ENCODE measurements around the gene DVL2.
"Not testable (repeated sequence)": the region's sequence is repeated elsewhere in the genome, so short reads cannot be mapped to it uniquely, and the experiment has no call there.

DVL2 gene

DNA sequence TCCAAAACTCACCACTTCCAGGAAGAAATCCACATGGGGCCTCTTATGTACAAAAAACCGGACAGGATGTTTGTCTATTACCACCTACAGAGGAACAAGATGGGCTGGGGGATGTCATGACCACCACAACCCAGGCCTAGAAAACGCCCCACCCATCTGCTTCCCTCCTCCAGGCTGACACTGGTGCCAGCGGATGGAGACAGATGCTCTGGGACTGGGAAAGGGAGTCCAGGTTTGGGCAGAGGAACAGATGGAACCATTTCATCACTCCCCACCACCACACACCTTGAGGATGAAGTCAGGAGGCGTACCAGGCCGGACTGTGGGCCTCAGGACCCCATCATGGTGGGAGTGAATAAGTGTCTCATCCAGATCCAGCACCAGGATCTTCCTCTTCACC is 12.5 kb upstream of the DVL2 start:
- peaks cover 27 to 46% of the 10 kb centered on the region in 2 experiments for H3K36me3 ChIP-seq (ENCODE audit: control insufficient read depth in 2 of 2, insufficient read depth in 1 of 2, low read length in 2 of 2)
- ChIA-PET CTCF (interaction anchor here (0.6 kb wide), 1 partner anchor 314 kb away, joined by 3 read pairs; no protein-coding TSS in a partner anchor), POLR2A (no interaction called here)
- H3K27ac ChIP-seq (ENCODE audit: extremely low read depth, low read depth, low read length) = no peak overlapping the region
- no peaks in the 10 kb centered on the region for H3K9me3 ChIP-seq (ENCODE audit: control insufficient read depth, insufficient read depth, low read depth, low read length)
- no peak overlapping the region for H3K4me3 ChIP-seq (ENCODE audit: low read depth, low read length)
- TF ChIP-seq ZNF560 (tag by site-specific recombination; IDR thresholded peaks at IDR 0.05; ENCODE audit: borderline replicate concordance) (no peak), ZNF2 (tag by site-specific recombination; IDR thresholded peaks at IDR 0.05) (no peak), ZNF423 (tag by site-specific recombination; IDR thresholded peaks at IDR 0.05) (no peak)
- H3K4me1 ChIP-seq (ENCODE audit: control insufficient read depth, insufficient read depth, low read length) = peaks cover 14% of the 10 kb centered on the region

DNA sequence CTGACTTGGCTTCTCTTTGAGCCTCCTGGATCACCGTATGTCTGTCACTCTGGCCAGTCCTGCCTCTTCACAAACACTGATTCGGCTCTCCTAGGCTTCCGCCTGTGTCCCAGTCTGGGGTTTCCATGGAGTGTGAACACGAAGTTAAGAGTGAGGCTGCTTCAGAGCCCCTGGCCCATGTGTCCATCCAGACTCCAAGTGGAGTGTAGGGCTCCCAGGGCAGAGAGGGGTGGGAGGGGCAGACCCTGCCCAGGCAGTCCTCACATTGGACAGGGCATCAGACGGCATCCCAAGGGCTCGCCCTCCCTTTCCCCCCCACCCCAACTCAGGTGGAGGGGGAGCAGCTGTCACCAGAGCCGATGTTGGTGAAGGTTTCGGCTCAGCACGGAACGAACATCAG is 9.5 kb upstream of the DVL2 start:
- H3K9me3 ChIP-seq (ENCODE audit: control insufficient read depth, insufficient read depth, low read depth, low read length); H3K4me3 ChIP-seq (ENCODE audit: low read depth, low read length); H3K4me1 ChIP-seq (ENCODE audit: control insufficient read depth, insufficient read depth, low read length); POLR2A ChIA-PET; H3K27ac ChIP-seq (ENCODE audit: extremely low read depth, low read depth, low read length): not testable (repeated sequence)
- CTCF ChIA-PET = interaction anchor here (3.1 to 5.2 kb wide), 2 partner anchors 24 to 52 kb away, joined by 14 to 33 read pairs; partner anchors contain the start of genes ACADVL and DLG4
- H3K36me3 ChIP-seq (ENCODE audit: control insufficient read depth in 2 of 2, insufficient read depth in 1 of 2, low read length in 2 of 2) = peaks cover 27 to 55% of the 10 kb centered on the region in 2 experiments

DNA sequence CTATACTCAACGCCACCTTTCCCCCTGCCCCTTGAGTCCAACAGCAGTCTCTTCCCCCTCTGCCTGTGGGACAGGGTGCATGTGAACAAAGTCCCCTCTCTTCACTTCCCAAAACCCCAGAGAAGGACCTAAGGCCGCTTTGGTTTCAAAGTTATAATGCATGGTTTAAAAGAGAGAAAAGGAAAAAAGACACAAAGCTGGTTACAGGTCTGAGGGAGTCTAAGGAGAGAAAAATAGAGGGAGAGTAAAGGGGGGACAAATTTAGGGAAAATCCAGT is 9.1 kb upstream of the DVL2 start:
- TF ChIP-seq ZSCAN16 (tag by site-specific recombination; IDR thresholded peaks at IDR 0.05) (no peak), ZNF664 (tag by site-specific recombination; IDR thresholded peaks at IDR 0.05) (no peak), ZNF623 (tag by site-specific recombination; IDR thresholded peaks at IDR 0.05) (no peak), ZNF292 (tag by site-specific recombination; IDR thresholded peaks at IDR 0.05; ENCODE audit: borderline replicate concordance, low read depth) (no peak)
- H3K4me3 ChIP-seq (ENCODE audit: low read depth, low read length) = peak overlapping the region; percentile 82
- peak overlapping the region; percentile 91 for H3K27ac ChIP-seq (ENCODE audit: extremely low read depth, low read depth, low read length)
- POLR2A ChIA-PET = interaction anchor here (0.6 to 14.2 kb wide), 13 partner anchors 8 to 443 kb away, joined by 3 to 284 read pairs (median 7); partner anchors contain the start of genes ACADVL, CTDNEP1, DLG4 and DVL2
- H3K4me1 ChIP-seq (ENCODE audit: control insufficient read depth, insufficient read depth, low read length) = peaks cover 6% of the 10 kb centered on the region
- H3K36me3 ChIP-seq (ENCODE audit: control insufficient read depth in 2 of 2, insufficient read depth in 1 of 2, low read length in 2 of 2) = peaks cover 27 to 53% of the 10 kb centered on the region in 2 experiments
- H3K9me3 ChIP-seq (ENCODE audit: control insufficient read depth, insufficient read depth, low read depth, low read length) = no peaks in the 10 kb centered on the region
- CTCF ChIA-PET = interaction anchor here (1.3 to 5.2 kb wide), 3 partner anchors 11 to 53 kb away, joined by 3 to 33 read pairs (median 14); partner anchors contain the start of genes ACADVL and DLG4

DNA sequence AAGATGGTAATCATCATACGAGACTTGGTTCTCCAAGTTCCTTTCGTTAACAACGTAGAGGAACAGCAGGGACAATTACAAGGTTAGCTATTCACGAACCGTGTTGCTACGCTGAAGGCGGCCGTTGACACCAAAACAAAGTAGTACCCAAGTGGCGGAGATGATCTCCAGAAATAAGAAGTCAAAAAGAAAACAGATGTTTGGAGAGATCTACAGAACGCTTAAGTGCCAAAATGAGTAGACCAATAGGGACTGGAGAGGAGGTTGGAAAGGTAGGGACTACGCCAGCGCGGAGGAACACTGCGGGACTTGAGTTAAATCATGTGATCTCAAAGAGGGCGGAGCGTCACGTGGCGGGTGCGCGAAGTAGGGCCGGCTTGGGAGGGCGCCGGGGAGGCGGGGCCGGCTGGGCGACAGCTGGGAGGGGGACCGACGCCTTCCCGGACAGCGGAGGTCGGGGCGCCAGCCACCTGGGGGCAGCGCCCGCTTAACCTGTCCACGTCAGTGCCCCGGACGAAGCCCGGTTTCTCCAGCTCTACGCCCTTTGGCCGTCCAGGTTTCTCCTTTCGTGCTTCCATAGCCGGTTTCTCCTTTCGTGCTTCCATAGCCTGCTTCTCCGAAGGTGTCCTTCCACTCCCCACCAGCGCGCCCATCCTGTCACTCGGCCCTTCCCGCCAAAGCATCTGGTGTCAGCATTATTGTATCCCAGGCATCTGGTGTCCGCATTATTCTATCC is 8.6 kb upstream of the DVL2 start:
- POLR2A ChIA-PET = interaction anchor here (0.6 to 14.2 kb wide), 16 partner anchors 9 to 444 kb away, joined by 3 to 284 read pairs (median 6); partner anchors contain the start of genes ACADVL, CTDNEP1, DLG4 and DVL2
- H3K36me3 ChIP-seq (ENCODE audit: control insufficient read depth in 2 of 2, insufficient read depth in 1 of 2, low read length in 2 of 2) = peaks cover 26 to 53% of the 10 kb centered on the region in 2 experiments
- CTCF ChIA-PET = interaction anchor here (0.7 to 5.2 kb wide), 6 partner anchors 11 to 522 kb away, joined by 3 to 33 read pairs (median 5); partner anchors contain the start of genes ACADVL and DLG4
- TF ChIP-seq, protein P1, sequence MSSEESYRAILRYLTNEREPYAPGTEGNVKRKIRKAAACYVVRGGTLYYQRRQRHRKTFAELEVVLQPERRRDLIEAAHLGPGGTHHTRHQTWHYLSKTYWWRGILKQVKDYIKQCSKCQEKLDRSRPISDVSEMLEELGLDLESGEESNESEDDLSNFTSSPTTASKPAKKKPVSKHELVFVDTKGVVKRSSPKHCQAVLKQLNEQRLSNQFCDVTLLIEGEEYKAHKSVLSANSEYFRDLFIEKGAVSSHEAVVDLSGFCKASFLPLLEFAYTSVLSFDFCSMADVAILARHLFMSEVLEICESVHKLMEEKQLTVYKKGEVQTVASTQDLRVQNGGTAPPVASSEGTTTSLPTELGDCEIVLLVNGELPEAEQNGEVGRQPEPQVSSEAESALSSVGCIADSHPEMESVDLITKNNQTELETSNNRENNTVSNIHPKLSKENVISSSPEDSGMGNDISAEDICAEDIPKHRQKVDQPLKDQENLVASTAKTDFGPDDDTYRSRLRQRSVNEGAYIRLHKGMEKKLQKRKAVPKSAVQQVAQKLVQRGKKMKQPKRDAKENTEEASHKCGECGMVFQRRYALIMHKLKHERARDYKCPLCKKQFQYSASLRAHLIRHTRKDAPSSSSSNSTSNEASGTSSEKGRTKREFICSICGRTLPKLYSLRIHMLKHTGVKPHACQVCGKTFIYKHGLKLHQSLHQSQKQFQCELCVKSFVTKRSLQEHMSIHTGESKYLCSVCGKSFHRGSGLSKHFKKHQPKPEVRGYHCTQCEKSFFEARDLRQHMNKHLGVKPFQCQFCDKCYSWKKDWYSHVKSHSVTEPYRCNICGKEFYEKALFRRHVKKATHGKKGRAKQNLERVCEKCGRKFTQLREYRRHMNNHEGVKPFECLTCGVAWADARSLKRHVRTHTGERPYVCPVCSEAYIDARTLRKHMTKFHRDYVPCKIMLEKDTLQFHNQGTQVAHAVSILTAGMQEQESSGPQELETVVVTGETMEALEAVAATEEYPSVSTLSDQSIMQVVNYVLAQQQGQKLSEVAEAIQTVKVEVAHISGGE (tag by site-specific recombination; conservative IDR thresholded peaks at IDR 0.05; ENCODE audit: low read depth) = peak; percentile 57; the same call in 1 of the 2 replicates
- TF ChIP-seq MZF1 (tag by site-specific recombination; IDR thresholded peaks at IDR 0.05; ENCODE audit: borderline replicate concordance) (no peak), ZNF571 (tag by site-specific recombination; IDR thresholded peaks at IDR 0.05) (no peak), ZNF23 (tag by site-specific recombination; IDR thresholded peaks at IDR 0.05; ENCODE audit: borderline replicate concordance) (no peak), ZNF37A (tag by site-specific recombination; IDR thresholded peaks at IDR 0.05) (no peak), ZNF335 (tag by site-specific recombination; conservative IDR thresholded peaks at IDR 0.05) (peak; percentile 52), BCL11A (tag by site-specific recombination; IDR thresholded peaks at IDR 0.05; ENCODE audit: low read depth) (peak; percentile 83), ZNF558 (tag by site-specific recombination; IDR thresholded peaks at IDR 0.05) (no peak)
- TF ChIP-seq, protein P2, sequence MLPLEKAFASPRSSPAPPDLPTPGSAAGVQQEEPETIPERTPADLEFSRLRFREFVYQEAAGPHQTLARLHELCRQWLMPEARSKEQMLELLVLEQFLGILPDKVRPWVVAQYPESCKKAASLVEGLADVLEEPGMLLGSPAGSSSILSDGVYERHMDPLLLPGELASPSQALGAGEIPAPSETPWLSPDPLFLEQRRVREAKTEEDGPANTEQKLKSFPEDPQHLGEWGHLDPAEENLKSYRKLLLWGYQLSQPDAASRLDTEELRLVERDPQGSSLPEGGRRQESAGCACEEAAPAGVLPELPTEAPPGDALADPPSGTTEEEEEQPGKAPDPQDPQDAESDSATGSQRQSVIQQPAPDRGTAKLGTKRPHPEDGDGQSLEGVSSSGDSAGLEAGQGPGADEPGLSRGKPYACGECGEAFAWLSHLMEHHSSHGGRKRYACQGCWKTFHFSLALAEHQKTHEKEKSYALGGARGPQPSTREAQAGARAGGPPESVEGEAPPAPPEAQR (tag by site-specific recombination; IDR thresholded peaks at IDR 0.05) = peak; percentile 93; the same call in 1 of the 2 replicates
- TF ChIP-seq, protein P3, sequence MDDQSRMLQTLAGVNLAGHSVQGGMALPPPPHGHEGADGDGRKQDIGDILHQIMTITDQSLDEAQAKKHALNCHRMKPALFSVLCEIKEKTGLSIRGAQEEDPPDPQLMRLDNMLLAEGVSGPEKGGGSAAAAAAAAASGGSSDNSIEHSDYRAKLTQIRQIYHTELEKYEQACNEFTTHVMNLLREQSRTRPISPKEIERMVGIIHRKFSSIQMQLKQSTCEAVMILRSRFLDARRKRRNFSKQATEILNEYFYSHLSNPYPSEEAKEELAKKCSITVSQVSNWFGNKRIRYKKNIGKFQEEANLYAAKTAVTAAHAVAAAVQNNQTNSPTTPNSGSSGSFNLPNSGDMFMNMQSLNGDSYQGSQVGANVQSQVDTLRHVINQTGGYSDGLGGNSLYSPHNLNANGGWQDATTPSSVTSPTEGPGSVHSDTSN (CRISPR knock-in tag; IDR thresholded peaks at IDR 0.05) = no peak
- TF ChIP-seq, protein P4, sequence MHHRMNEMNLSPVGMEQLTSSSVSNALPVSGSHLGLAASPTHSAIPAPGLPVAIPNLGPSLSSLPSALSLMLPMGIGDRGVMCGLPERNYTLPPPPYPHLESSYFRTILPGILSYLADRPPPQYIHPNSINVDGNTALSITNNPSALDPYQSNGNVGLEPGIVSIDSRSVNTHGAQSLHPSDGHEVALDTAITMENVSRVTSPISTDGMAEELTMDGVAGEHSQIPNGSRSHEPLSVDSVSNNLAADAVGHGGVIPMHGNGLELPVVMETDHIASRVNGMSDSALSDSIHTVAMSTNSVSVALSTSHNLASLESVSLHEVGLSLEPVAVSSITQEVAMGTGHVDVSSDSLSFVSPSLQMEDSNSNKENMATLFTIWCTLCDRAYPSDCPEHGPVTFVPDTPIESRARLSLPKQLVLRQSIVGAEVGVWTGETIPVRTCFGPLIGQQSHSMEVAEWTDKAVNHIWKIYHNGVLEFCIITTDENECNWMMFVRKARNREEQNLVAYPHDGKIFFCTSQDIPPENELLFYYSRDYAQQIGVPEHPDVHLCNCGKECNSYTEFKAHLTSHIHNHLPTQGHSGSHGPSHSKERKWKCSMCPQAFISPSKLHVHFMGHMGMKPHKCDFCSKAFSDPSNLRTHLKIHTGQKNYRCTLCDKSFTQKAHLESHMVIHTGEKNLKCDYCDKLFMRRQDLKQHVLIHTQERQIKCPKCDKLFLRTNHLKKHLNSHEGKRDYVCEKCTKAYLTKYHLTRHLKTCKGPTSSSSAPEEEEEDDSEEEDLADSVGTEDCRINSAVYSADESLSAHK (tag by site-specific recombination; IDR thresholded peaks at IDR 0.05) = peak; percentile 77; the same call in 1 of the 2 replicates

More for the DNA sequence above, 8.6 kb upstream of the DVL2 start:
- no peaks in the 10 kb centered on the region for H3K9me3 ChIP-seq (ENCODE audit: control insufficient read depth, insufficient read depth, low read depth, low read length)
- peak overlapping the region; percentile 82 for H3K4me3 ChIP-seq (ENCODE audit: low read depth, low read length)
- peaks cover 6% of the 10 kb centered on the region for H3K4me1 ChIP-seq (ENCODE audit: control insufficient read depth, insufficient read depth, low read length)
- H3K27ac ChIP-seq (ENCODE audit: extremely low read depth, low read depth, low read length) = peak overlapping the region; percentile 91

All from HEK293 (cell line).